H1 (cell line): ENCODE measurements around the gene NOSIP.

Experiments used
- CEBPB ChIP-seq: IDR thresholded peaks from 2 replicates; pipeline ENCODE4 v1.6.1; 2012; ENCODE audit warnings: low read depth, low read length
- EZH2 ChIP-seq: fragments of 200-600 bp; sonication (generic); IDR thresholded peaks from 2 replicates; pipeline ENCODE4 v1.7.1; 2012; ENCODE audit warnings: low read depth, mild to moderate bottlenecking, moderate library complexity, low read length, inconsistent platforms; ENCODE audit not compliant: severe bottlenecking
- MAFK ChIP-seq: IDR thresholded peaks from 2 replicates; pipeline ENCODE4 v1.6.1; 2012; ENCODE audit warnings: low read depth, mild to moderate bottlenecking, improper control_type of control experiment, low read length
- POLR2A ChIP-seq, 2 experiments: IDR thresholded peaks; 1 replicate in 1 of 2; 2 replicates in 1 of 2; pipeline ENCODE4 v1.6.1; 2011; ENCODE audit warnings: low read depth in 2 of 2, low read length in 2 of 2, mild to moderate bottlenecking in 2 of 2; ENCODE audit errors: control extremely low read depth in 1 of 2
- RFX5 ChIP-seq: IDR thresholded peaks from 2 replicates; pipeline ENCODE4 v1.6.1; 2011; ENCODE audit warnings: low read depth, low read length, improper control_type of control experiment, borderline replicate concordance
- SAP30 ChIP-seq: fragments of 300-600 bp; sonication (generic); IDR thresholded peaks from 2 replicates; pipeline ENCODE4 v1.7.1; 2012; ENCODE audit warnings: low read length, moderate library complexity, mild to moderate bottlenecking, inconsistent platforms; ENCODE audit not compliant: insufficient read depth, insufficient replicate concordance

DNA sequence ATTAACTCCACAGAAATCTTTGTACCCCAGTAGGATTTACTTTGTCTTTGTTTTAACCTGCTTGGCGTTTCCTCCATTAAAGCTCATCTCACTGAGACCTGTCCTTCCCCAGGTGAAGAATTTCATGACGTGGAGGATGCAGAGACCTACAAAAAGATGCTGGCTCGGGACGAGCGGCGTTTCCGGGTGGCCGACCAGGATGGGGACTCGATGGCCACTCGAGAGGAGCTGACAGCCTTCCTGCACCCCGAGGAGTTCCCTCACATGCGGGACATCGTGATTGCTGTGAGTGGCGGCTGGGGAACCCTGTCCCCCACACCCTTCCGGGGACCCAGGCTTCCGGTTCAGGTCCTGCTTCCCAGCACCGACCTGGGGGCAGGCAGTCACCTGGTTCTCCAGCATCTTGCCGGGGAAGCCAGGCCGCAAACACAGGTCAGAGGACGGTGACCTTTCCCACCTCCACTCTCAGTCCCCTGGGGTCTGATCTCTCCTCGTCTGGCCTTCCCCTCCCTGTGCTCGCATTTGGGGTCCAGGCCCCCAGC is 43.4 kb downstream of the NOSIP start:
- no peak for TF ChIP-seq EZH2
- TF ChIP-seq CEBPB = no peak
- no peak for TF ChIP-seq RFX5
- no peak for TF ChIP-seq MAFK
- TF ChIP-seq SAP30 = no peak
- TF ChIP-seq POLR2A (IDR thresholded peaks at IDR 0.05; ENCODE audit: control extremely low read depth in 1 of 2, low read depth in 2 of 2, low read length in 2 of 2) = no peak
